Mucosa of descending colon (tissue), 3 donors: ENCODE measurements around the gene PRKG1. TPM values are rescaled to one million over a fixed set of nuclear protein-coding genes. Genes with fewer than 3 reads are reported as not detected.

ENCODE experiments used
- ATAC-seq: fragments of 200-7000 bp; cut with Tn5 transposase; one replicate; pipeline ENCODE4 v1.9.1; 2020; ENCODE audit warnings: mild to moderate bottlenecking, moderate library complexity
- DNase-seq, 3 donors: peaks; one replicate each; pipeline ENCODE4 v3.0.0-alpha.2; 2020
- H3K36me3 ChIP-seq: fragments of 200-600 bp; one replicate; pipeline ENCODE4 v1.8.0; 2021; ENCODE audit warnings: low read depth, mild to moderate bottlenecking
- H3K4me1 ChIP-seq: fragments of 200-600 bp; one replicate; pipeline ENCODE4 v1.8.0; 2021; ENCODE audit warnings: low read depth, mild to moderate bottlenecking
- H3K4me3 ChIP-seq: fragments of 200-600 bp; one replicate; pipeline ENCODE4 v1.8.0; 2021; ENCODE audit warnings: mild to moderate bottlenecking
- H3K9me3 ChIP-seq: fragments of 200-600 bp; one replicate; pipeline ENCODE4 v1.8.0; 2021; ENCODE audit warnings: mild to moderate bottlenecking
- intact Hi-C, 2 donors: fragments of 100-400 bp; cut with DNase I in 1 of 2; cut with micrococcal nuclease in 1 of 2; formaldehyde crosslinking; loops; one replicate each; pipeline versions ENCODE4 v1.11.0 to v1.11.1; 2022; cut with DNase I, micrococcal nuclease
- total RNA-seq, 3 donors: library from RNA; stranded (reverse); fragmentation: NEBNext Ultra II Directional in 2 of 3; extraction: Animal tissue kit (Norgen Biotek cat#: 25700) in 2 of 3; gene quantifications; one replicate each; pipeline versions ENCODE4 v1.2.1 to v1.2.4, GENCODE V29; 2021 to 2023
- TF ChIP-seq, protein P1 (sequence below): fragments of 200-600 bp; IDR thresholded peaks from one replicate; pipeline ENCODE4 v1.8.0; 2022; ENCODE audit warnings: antibody characterized with exemption, mild to moderate bottlenecking
- donor health status: DM: no; HTN: no; CAD: no; lungs with moderate emphysema.
- donor health status: DM: no; HTN: no; CAD: no.
- donor health status: DM: no; HTN: yes; CAD: no.

Gene PRKG1
- total RNA-seq, 3 donors from 2014 or later, result 17.1 to 55.6 (median 21.1) TPM

GRCh38 chr10:51171946-51172345, 97.7 kb downstream of the PRKG1 start:
- intact Hi-C loops, result no loop called here
- H3K4me3 ChIP-seq, result no peak overlapping the region
- H3K4me1 ChIP-seq, result no peaks in the 10 kb centered on the region
- TF ChIP-seq, protein P1, sequence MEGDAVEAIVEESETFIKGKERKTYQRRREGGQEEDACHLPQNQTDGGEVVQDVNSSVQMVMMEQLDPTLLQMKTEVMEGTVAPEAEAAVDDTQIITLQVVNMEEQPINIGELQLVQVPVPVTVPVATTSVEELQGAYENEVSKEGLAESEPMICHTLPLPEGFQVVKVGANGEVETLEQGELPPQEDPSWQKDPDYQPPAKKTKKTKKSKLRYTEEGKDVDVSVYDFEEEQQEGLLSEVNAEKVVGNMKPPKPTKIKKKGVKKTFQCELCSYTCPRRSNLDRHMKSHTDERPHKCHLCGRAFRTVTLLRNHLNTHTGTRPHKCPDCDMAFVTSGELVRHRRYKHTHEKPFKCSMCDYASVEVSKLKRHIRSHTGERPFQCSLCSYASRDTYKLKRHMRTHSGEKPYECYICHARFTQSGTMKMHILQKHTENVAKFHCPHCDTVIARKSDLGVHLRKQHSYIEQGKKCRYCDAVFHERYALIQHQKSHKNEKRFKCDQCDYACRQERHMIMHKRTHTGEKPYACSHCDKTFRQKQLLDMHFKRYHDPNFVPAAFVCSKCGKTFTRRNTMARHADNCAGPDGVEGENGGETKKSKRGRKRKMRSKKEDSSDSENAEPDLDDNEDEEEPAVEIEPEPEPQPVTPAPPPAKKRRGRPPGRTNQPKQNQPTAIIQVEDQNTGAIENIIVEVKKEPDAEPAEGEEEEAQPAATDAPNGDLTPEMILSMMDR, result no peak
- no peaks in the 10 kb centered on the region for H3K36me3 ChIP-seq
- no peaks in the 10 kb centered on the region for H3K9me3 ChIP-seq
- no peak for DNase-seq
- no peak for ATAC-seq

GRCh38 chr10:51176976-51177695, 102.8 kb downstream of the PRKG1 start:
- Histone ChIP-seq H3K4me1 (no peaks in the 10 kb centered on the region), H3K36me3 (no peaks in the 10 kb centered on the region), H3K9me3 (no peaks in the 10 kb centered on the region), H3K4me3 (no peak overlapping the region)
- TF ChIP-seq, protein P1, result no peak
- ATAC-seq (no peak), DNase-seq (no peak)
- intact Hi-C loops, result no loop called here

DNA sequence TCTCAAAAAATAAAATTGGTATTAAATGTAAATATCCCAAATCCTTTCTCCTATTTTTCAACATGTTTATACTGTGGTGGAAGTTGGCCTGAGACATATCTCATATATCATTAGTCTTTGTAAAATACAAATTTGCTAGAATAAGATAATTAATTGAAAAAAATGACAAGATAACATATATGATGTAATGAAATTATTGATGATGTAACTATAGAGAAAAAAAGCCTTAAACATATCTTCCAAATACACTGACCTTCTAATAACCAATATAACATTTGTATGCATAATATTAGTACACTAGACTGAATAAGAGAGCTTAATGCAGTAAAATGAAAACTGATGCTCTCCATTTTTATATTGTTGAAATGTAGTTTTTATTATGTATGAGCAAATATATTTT, 104.3 kb downstream of the PRKG1 start:
- Histone ChIP-seq H3K4me1 (no peaks in the 10 kb centered on the region), H3K36me3 (no peaks in the 10 kb centered on the region), H3K4me3 (no peak overlapping the region), H3K9me3 (no peaks in the 10 kb centered on the region)
- DNase-seq (no peak), ATAC-seq (no peak)
- intact Hi-C loops, result no loop called here
- TF ChIP-seq, protein P1, result no peak

DNA sequence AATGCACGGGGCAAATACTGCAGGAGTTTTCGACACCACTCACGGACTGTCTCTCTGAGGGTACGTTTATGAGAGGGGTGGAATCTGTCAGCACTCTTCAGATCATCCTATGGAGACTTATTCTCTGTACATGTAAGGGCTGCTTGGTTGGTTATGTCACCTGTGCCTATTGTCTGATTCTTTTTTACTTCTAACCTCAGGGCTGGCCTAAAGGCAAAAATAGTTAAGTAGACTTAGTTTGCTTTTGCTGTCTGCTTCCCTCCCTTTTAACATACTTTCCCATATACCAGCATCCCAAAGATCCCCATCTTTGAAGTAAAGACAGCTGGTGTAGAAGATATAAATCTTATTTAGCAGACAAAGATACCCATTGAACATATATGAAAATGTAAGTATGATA, 105.9 kb downstream of the PRKG1 start:
- Histone ChIP-seq H3K4me1 (no peaks in the 10 kb centered on the region), H3K4me3 (no peak overlapping the region), H3K9me3 (no peaks in the 10 kb centered on the region), H3K36me3 (no peaks in the 10 kb centered on the region)
- TF ChIP-seq, protein P1, result no peak
- intact Hi-C loops, result no loop called here
- ATAC-seq (no peak), DNase-seq (no peak)

GRCh38 chr10:51183783-51184182, 109.5 kb downstream of the PRKG1 start:
- ATAC-seq (no peak), DNase-seq (no peak)
- no peak overlapping the region for H3K4me3 ChIP-seq
- H3K9me3 ChIP-seq, result no peaks in the 10 kb centered on the region
- intact Hi-C loops, result no loop called here
- TF ChIP-seq, protein P1, result no peak
- no peaks in the 10 kb centered on the region for H3K4me1 ChIP-seq
- no peaks in the 10 kb centered on the region for H3K36me3 ChIP-seq
